ENCODE measurements around the gene RNF152.

The RNF152 gene

GRCh38 chr18:61929881-61930640 lies 37.3 kb upstream of the RNF152 start:
- no peaks in the 10 kb centered on the region for H3K27me3 ChIP-seq
- intact Hi-C loops (cut with DNase I; ENCODE audit: low total_unique reads) = no loop called here
- H3K9me3 ChIP-seq = no peaks in the 10 kb centered on the region
- no peak for DNase-seq
- TF ChIP-seq, protein P1, sequence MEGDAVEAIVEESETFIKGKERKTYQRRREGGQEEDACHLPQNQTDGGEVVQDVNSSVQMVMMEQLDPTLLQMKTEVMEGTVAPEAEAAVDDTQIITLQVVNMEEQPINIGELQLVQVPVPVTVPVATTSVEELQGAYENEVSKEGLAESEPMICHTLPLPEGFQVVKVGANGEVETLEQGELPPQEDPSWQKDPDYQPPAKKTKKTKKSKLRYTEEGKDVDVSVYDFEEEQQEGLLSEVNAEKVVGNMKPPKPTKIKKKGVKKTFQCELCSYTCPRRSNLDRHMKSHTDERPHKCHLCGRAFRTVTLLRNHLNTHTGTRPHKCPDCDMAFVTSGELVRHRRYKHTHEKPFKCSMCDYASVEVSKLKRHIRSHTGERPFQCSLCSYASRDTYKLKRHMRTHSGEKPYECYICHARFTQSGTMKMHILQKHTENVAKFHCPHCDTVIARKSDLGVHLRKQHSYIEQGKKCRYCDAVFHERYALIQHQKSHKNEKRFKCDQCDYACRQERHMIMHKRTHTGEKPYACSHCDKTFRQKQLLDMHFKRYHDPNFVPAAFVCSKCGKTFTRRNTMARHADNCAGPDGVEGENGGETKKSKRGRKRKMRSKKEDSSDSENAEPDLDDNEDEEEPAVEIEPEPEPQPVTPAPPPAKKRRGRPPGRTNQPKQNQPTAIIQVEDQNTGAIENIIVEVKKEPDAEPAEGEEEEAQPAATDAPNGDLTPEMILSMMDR (IDR thresholded peaks at IDR 0.05) = no peak
- H3K4me3 ChIP-seq = no peak overlapping the region
- H3K27ac ChIP-seq = no peak overlapping the region
- H3K4me1 ChIP-seq = no peaks in the 10 kb centered on the region
- no peaks in the 10 kb centered on the region for H3K36me3 ChIP-seq

DNA sequence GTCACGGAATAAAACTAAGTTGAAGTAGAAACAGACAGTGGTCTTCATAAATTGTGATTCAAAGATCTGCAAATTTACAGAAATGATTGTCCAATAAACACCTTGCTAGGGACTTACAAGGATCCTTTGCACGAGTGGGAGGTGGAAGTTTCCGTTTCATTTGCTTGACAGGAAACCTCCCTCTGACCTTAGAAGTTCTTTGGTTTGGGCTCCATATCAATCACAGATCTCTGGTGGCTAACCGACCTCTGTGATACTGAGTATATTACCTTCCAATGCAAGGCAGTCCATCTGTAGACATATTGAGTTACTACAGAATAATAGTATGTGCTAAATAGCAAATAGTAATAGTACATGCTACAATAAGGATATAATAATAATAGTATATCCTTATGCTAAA lies 33.7 kb upstream of the RNF152 start:
- H3K4me1 ChIP-seq = no peaks in the 10 kb centered on the region
- no peaks in the 10 kb centered on the region for H3K36me3 ChIP-seq
- H3K9me3 ChIP-seq = no peaks in the 10 kb centered on the region
- no peak overlapping the region for H3K4me3 ChIP-seq
- TF ChIP-seq, protein P1 (IDR thresholded peaks at IDR 0.05) = no peak
- H3K27ac ChIP-seq = no peak overlapping the region
- H3K27me3 ChIP-seq = no peaks in the 10 kb centered on the region
- DNase-seq = no peak
- intact Hi-C loops (cut with DNase I; ENCODE audit: low total_unique reads) = no loop called here

DNA sequence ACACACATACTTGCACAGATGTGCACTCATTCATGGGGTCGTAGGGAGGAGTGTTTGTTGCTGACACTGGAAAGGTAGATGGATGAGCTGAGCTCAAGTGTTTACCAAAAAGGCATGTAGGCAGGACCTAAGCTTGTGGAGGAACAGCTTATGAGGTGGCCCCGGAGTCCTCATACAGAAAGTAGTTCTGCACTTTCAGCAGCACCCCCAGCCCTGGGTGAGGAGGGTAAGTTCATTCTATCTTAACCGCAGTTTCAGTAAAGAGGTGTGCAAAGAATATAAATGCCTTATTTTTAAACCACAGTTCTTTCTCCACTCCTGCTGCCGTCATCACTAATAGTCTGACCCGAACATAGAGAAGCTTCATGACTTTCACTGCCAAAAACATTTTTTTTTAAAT lies 31.7 kb upstream of the RNF152 start:
- intact Hi-C loops (cut with DNase I; ENCODE audit: low total_unique reads) = loop anchor here (2.0 kb wide), 1 partner anchor 22 kb away; no protein-coding TSS in a partner anchor
- no peaks in the 10 kb centered on the region for H3K36me3 ChIP-seq
- H3K9me3 ChIP-seq = no peaks in the 10 kb centered on the region
- H3K4me1 ChIP-seq = no peaks in the 10 kb centered on the region
- no peaks in the 10 kb centered on the region for H3K27me3 ChIP-seq
- no peak overlapping the region for H3K4me3 ChIP-seq
- H3K27ac ChIP-seq = no peak overlapping the region
- DNase-seq = no peak
- TF ChIP-seq, protein P1 (IDR thresholded peaks at IDR 0.05) = no peak

- intact Hi-C loops (cut with DNase I; ENCODE audit: low total_unique reads) = no loop called here
- H3K4me1 ChIP-seq = no peaks in the 10 kb centered on the region
- no peak for DNase-seq
- no peaks in the 10 kb centered on the region for H3K36me3 ChIP-seq
- H3K27ac ChIP-seq = no peak overlapping the region
- no peaks in the 10 kb centered on the region for H3K27me3 ChIP-seq
- TF ChIP-seq, protein P1 (IDR thresholded peaks at IDR 0.05) = no peak
- H3K4me3 ChIP-seq = no peak overlapping the region
- H3K9me3 ChIP-seq = no peaks in the 10 kb centered on the region
Measured at GRCh38 chr18:61922435-61922834, 29.6 kb upstream of the RNF152 start.

DNA sequence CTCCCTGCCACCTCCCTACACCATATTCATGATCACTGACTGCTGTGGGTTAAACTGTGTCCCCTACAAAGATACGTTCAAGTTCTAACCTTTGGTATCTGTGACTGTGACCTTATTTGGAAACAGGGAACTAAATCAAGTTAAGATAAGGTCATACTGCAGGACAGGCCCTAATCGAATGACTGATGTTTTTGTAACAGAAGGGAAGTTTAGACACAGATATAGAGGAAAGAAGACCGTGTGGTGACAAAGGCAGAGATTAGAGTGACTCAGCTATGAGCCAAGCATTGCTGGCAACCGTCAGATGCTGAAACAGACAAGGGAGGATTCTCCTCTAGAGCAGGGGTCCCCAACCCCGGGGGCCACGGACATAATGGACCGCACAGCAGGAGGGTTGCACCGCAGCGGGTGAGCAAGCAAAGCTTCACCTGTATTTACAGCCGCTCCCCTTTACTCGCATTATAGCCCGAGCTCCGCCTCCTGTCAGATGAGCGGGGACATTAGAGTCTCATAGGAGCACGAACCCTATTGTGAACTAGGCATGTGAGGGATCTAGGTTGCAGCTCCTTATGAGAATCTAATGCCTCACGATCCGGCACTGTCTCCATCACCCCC lies 28.9 kb upstream of the RNF152 start:
- no peaks in the 10 kb centered on the region for H3K9me3 ChIP-seq

More for the DNA sequence above, 28.9 kb upstream of the RNF152 start:
- H3K4me1 ChIP-seq = no peaks in the 10 kb centered on the region
- intact Hi-C loops (cut with DNase I; ENCODE audit: low total_unique reads) = no loop called here
- no peaks in the 10 kb centered on the region for H3K36me3 ChIP-seq
- H3K27me3 ChIP-seq = no peaks in the 10 kb centered on the region
- H3K27ac ChIP-seq = no peak overlapping the region
- no peak for DNase-seq
- H3K4me3 ChIP-seq = no peak overlapping the region
- TF ChIP-seq, protein P1 (IDR thresholded peaks at IDR 0.05) = no peak

All from tibial artery (tissue), 4 donors.